Body of pancreas (tissue), 4 donors: ENCODE results near the gene MED12L.

Experiments used
- POLR2A ChIP-seq, 3 donors: fragments of 450-650 bp; IDR thresholded peaks; one replicate each; pipeline ENCODE4 v1.6.1; 2016; ENCODE audit warnings: antibody characterized with exemption in 3 of 3, mild to moderate bottlenecking in 2 of 3
- TF ChIP-seq, protein P1 (sequence below), 7 experiments: fragments of 450-650 bp in 4 of 7; fragments of 200-600 bp in 3 of 7; sonication (generic) in 3 of 7; IDR thresholded peaks; one replicate each; pipeline ENCODE4 v1.5.1; 2016 to 2019; ENCODE audit warnings: antibody characterized with exemption in 7 of 7

DNA sequence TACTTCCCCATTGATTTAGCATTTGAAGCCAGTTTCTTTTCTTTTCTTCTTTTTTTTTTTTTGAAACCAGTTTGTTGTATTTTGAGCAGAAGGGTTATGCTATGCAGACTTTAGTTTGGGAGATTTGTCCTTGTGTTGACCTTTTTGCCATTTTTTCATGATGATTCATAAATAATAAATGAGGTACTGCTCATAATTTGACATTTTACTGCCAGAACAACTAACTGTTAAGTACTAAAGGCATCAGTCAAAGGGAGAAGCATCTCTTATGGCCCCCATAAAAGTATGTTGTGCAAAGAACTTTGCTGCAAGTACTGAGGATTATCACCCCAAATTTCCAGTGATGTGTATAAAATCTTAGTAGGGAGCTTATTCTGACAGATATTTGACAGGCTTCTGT is 232.8 kb downstream of the MED12L start:
- no peak for TF ChIP-seq POLR2A (IDR thresholded peaks at IDR 0.05)
- TF ChIP-seq, protein P1, sequence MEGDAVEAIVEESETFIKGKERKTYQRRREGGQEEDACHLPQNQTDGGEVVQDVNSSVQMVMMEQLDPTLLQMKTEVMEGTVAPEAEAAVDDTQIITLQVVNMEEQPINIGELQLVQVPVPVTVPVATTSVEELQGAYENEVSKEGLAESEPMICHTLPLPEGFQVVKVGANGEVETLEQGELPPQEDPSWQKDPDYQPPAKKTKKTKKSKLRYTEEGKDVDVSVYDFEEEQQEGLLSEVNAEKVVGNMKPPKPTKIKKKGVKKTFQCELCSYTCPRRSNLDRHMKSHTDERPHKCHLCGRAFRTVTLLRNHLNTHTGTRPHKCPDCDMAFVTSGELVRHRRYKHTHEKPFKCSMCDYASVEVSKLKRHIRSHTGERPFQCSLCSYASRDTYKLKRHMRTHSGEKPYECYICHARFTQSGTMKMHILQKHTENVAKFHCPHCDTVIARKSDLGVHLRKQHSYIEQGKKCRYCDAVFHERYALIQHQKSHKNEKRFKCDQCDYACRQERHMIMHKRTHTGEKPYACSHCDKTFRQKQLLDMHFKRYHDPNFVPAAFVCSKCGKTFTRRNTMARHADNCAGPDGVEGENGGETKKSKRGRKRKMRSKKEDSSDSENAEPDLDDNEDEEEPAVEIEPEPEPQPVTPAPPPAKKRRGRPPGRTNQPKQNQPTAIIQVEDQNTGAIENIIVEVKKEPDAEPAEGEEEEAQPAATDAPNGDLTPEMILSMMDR (IDR thresholded peaks at IDR 0.05), result no peak
